ENCODE results near the gene ZNF599.

DNA sequence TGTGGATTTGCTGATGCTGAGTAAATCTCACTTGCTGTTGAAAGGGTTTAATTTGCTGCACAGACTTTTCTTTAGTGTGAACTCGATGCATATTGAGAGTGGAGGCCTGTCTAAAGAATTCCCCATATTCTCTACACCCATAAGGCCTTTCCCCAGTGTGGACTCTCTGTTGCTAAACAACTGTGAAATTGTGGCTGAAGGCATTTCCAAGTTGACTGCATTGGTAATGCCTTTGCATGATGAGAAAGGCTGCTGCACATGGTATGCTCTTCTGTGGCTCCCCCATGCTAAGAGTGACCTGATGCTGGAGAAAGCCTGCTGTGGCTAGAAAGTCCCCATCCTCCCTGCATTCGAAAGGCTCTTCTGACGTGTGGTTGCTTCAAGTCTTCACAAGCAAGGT is 6.6 kb upstream of the ZNF599 start:
- TF ChIP-seq, protein P1, sequence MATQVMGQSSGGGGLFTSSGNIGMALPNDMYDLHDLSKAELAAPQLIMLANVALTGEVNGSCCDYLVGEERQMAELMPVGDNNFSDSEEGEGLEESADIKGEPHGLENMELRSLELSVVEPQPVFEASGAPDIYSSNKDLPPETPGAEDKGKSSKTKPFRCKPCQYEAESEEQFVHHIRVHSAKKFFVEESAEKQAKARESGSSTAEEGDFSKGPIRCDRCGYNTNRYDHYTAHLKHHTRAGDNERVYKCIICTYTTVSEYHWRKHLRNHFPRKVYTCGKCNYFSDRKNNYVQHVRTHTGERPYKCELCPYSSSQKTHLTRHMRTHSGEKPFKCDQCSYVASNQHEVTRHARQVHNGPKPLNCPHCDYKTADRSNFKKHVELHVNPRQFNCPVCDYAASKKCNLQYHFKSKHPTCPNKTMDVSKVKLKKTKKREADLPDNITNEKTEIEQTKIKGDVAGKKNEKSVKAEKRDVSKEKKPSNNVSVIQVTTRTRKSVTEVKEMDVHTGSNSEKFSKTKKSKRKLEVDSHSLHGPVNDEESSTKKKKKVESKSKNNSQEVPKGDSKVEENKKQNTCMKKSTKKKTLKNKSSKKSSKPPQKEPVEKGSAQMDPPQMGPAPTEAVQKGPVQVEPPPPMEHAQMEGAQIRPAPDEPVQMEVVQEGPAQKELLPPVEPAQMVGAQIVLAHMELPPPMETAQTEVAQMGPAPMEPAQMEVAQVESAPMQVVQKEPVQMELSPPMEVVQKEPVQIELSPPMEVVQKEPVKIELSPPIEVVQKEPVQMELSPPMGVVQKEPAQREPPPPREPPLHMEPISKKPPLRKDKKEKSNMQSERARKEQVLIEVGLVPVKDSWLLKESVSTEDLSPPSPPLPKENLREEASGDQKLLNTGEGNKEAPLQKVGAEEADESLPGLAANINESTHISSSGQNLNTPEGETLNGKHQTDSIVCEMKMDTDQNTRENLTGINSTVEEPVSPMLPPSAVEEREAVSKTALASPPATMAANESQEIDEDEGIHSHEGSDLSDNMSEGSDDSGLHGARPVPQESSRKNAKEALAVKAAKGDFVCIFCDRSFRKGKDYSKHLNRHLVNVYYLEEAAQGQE (IDR thresholded peaks at IDR 0.05; ENCODE audit: insufficient read depth in 1 of 2, low read depth in 2 of 2, low read length in 2 of 2) = no peak
- no peak for TF ChIP-seq POLR2AphosphoS5 (IDR thresholded peaks at IDR 0.05; ENCODE audit: low read depth, low read length)
- TF ChIP-seq FOXP2 (optimal IDR thresholded peaks at IDR 0.05; ENCODE audit: borderline replicate concordance, extremely low read depth, extremely low read length, insufficient read depth) = no peak
